ENCODE measurements around the gene ANKH. TPM values are rescaled to one million over a fixed set of nuclear protein-coding genes. Genes with fewer than 3 reads are reported as not detected.

ANKH gene
- total and polyA plus RNA-seq, 2 of the 13 experiments (the other 11 are each of a cell fraction or from before 2014, with no cell fraction given): 25.0 to 36.0 TPM

GRCh38 chr5:14727428-14727865 is 144.1 kb downstream of the ANKH start (continued):
- no peak for TF ChIP-seq SOX6 (IDR thresholded peaks at IDR 0.05)
- TF ChIP-seq SOX6 (CRISPR knock-in tag; IDR thresholded peaks at IDR 0.05): peak; percentile 11; the same call in 1 of the 2 replicates
- TF ChIP-seq THAP9 (CRISPR knock-in tag; IDR thresholded peaks at IDR 0.05; ENCODE audit: borderline replicate concordance): no peak
- TF ChIP-seq GTF3A (CRISPR knock-in tag; conservative IDR thresholded peaks at IDR 0.05): no peak
- no peak for TF ChIP-seq ISL2 (CRISPR knock-in tag; IDR thresholded peaks at IDR 0.05)
- TF ChIP-seq ELF3 (CRISPR knock-in tag; IDR thresholded peaks at IDR 0.05): peak; percentile 48; the same call in 1 of the 2 replicates
- no peak for TF ChIP-seq ZNF234 (CRISPR knock-in tag; conservative IDR thresholded peaks at IDR 0.05)
- TF ChIP-seq CREB3 (CRISPR knock-in tag; IDR thresholded peaks at IDR 0.05): no peak
- TF ChIP-seq ONECUT2 (CRISPR knock-in tag; IDR thresholded peaks at IDR 0.05): no peak
- TF ChIP-seq ZKSCAN8 (CRISPR knock-in tag; IDR thresholded peaks at IDR 0.05; ENCODE audit: borderline replicate concordance): 0 out of 2 replicates have a peak, but pooled peaks have one; percentile 24
- no peak for TF ChIP-seq STAT5B (CRISPR knock-in tag; IDR thresholded peaks at IDR 0.05)
- no peak for TF ChIP-seq ZNF501 (CRISPR knock-in tag; IDR thresholded peaks at IDR 0.05)
- TF ChIP-seq HHEX (CRISPR knock-in tag; IDR thresholded peaks at IDR 0.05): no peak
- TF ChIP-seq PITX1 (CRISPR knock-in tag; IDR thresholded peaks at IDR 0.05): peak; percentile 72
- TF ChIP-seq ZBTB1 (CRISPR knock-in tag; IDR thresholded peaks at IDR 0.05; ENCODE audit: borderline replicate concordance): no peak
- no peak for TF ChIP-seq IKZF1 (IDR thresholded peaks at IDR 0.05)
- TF ChIP-seq ZMYM4 (CRISPR knock-in tag; IDR thresholded peaks at IDR 0.05): 0 out of 2 replicates have a peak, but pooled peaks have one; percentile 38
- peak; percentile 44; the same call in 1 of the 2 replicates for TF ChIP-seq SALL1 (CRISPR knock-in tag; IDR thresholded peaks at IDR 0.05)
- peak; percentile 92 for TF ChIP-seq CTCF (CRISPR knock-in tag; IDR thresholded peaks at IDR 0.05)
- TF ChIP-seq ZNF143 (CRISPR knock-in tag; IDR thresholded peaks at IDR 0.05): no peak
- TF ChIP-seq SIX1 (CRISPR knock-in tag; IDR thresholded peaks at IDR 0.05; ENCODE audit: borderline replicate concordance): peak; percentile 31
- 0 out of 2 replicates have a peak, but pooled peaks have one; percentile 2 for TF ChIP-seq MTERF4 (CRISPR knock-in tag; IDR thresholded peaks at IDR 0.05)
- TF ChIP-seq ZNF746 (CRISPR knock-in tag; IDR thresholded peaks at IDR 0.05): no peak
- no peak for TF ChIP-seq KLF11 (CRISPR knock-in tag; IDR thresholded peaks at IDR 0.05)
- TF ChIP-seq ZNF891 (CRISPR knock-in tag; IDR thresholded peaks at IDR 0.05): no peak
- TF ChIP-seq ZNF619 (CRISPR knock-in tag; IDR thresholded peaks at IDR 0.05): no peak
- no peak for TF ChIP-seq TBP (CRISPR knock-in tag; IDR thresholded peaks at IDR 0.05)
- no peak for TF ChIP-seq ZBTB7A (CRISPR knock-in tag; IDR thresholded peaks at IDR 0.05)
